Endothelial cell of umbilical vein (primary cell): ENCODE data around the gene ITGA5. TPM values are rescaled to one million over a fixed set of nuclear protein-coding genes. Genes with fewer than 3 reads are reported as not detected.

Source experiments
- BruUV-seq: library from RNA; stranded (reverse); fragments of 400-500 nt; replicated peaks from 2 replicates; lab custom pipeline; 2021; lab: Mats Ljungman, UMichigan
- CTCF ChIA-PET: fragments of 300-600, 350-600 bp; sonication (Branson Sonifier 250); formaldehyde crosslinking; loops from one replicate; lab custom pipeline; 2021; ENCODE audit warnings: antibody characterized with exemption, inconsistent platforms; lab: Charles Lee
- POLR2A ChIA-PET: fragments of 300-600, 350-600 bp; sonication (Branson Sonifier 250); formaldehyde crosslinking; loops from one replicate; lab custom pipeline; 2021; ENCODE audit warnings: antibody characterized with exemption, inconsistent platforms; lab: Charles Lee
- DNase-seq: peaks from one replicate; pipeline ENCODE4 v3.0.0-alpha.2; 2011; ENCODE audit warnings: low read depth, low spot score
- FAIRE-seq: peaks from 2 replicates; lab custom pipeline; 2011; peaks lifted over from hg19 to GRCh38; lab: Jason Lieb, UNC
- H2AFZ ChIP-seq: 2 replicates; pipeline ENCODE4 v1.6.0; 2012; ENCODE audit warnings: low read depth, low read length, control low read depth, inconsistent platforms
- H3K27ac ChIP-seq: 2 replicates; pipeline ENCODE4 v1.5.1; 2011; ENCODE audit warnings: low read depth, mild to moderate bottlenecking, control low read depth, low read length, moderate library complexity; ENCODE audit not compliant: insufficient read depth
- H3K27me3 ChIP-seq, 2 experiments: 2 replicates each; pipeline versions ENCODE4 v1.6.0 to v1.6.1; 2011; ENCODE audit warnings: low read length in 2 of 2, mixed read lengths in 1 of 2; ENCODE audit not compliant: control insufficient read depth in 2 of 2, insufficient read depth in 2 of 2
- H3K36me3 ChIP-seq, 2 experiments: 2 replicates in 1 of 2; 3 replicates in 1 of 2; pipeline ENCODE4 v1.5.1; 2011; ENCODE audit warnings: low read length in 2 of 2, mild to moderate bottlenecking in 1 of 2, moderate library complexity in 1 of 2; ENCODE audit not compliant: control insufficient read depth in 2 of 2, insufficient read depth in 2 of 2; ENCODE audit errors: extremely low read depth in 1 of 2
- H3K4me1 ChIP-seq: 3 replicates; pipeline ENCODE4 v1.5.1; 2011; ENCODE audit warnings: mild to moderate bottlenecking, low read length; ENCODE audit not compliant: control insufficient read depth, insufficient read depth; ENCODE audit errors: extremely low read depth
- H3K4me2 ChIP-seq: 2 replicates; pipeline ENCODE4 v1.6.1; 2011; ENCODE audit warnings: low read length, control low read depth, mixed read lengths; ENCODE audit not compliant: insufficient read depth
- H3K4me3 ChIP-seq, 3 experiments: fragments of 200-600 bp in 1 of 3; sonication (generic), shearing (Covaris generic) in 1 of 3; replicated peaks in 1 of 3; 2 replicates each; pipeline ENCODE4 v1.5.1; 2011 to 2016; ENCODE audit warnings: control low read depth in 3 of 3, low read length in 3 of 3, mild to moderate bottlenecking in 2 of 3, inconsistent platforms in 1 of 3, low read depth in 1 of 3, moderate library complexity in 1 of 3; ENCODE audit not compliant: insufficient read depth in 1 of 3
- H3K79me2 ChIP-seq: 2 replicates; pipeline ENCODE4 v1.6.0; 2012; ENCODE audit warnings: low read length, inconsistent platforms; ENCODE audit not compliant: control insufficient read depth, insufficient read depth
- H3K9ac ChIP-seq: replicated peaks from 2 replicates; pipeline ENCODE3; 2011; ENCODE audit warnings: low read length, control low read depth; ENCODE audit not compliant: insufficient read depth; ENCODE audit errors: extremely low read depth
- H3K9me1 ChIP-seq: replicated peaks from 3 replicates; pipeline ENCODE4 v1.6.0; 2011; ENCODE audit warnings: mild to moderate bottlenecking, low read length; ENCODE audit not compliant: control insufficient read depth, insufficient read depth; ENCODE audit errors: extremely low read depth
- H3K9me3 ChIP-seq: replicated peaks from 2 replicates; pipeline ENCODE4 v1.5.1; 2012; ENCODE audit warnings: low read length, inconsistent platforms; ENCODE audit not compliant: control insufficient read depth, insufficient read depth
- H4K20me1 ChIP-seq: replicated peaks from 2 replicates; pipeline ENCODE3; 2011; ENCODE audit warnings: mild to moderate bottlenecking, low read length; ENCODE audit not compliant: control insufficient read depth, insufficient read depth; ENCODE audit errors: extremely low read depth
- EZH2 ChIP-seq: IDR thresholded peaks from 2 replicates; pipeline ENCODE4 v1.6.1; 2012; ENCODE audit warnings: borderline replicate concordance, low read depth, mild to moderate bottlenecking, moderate library complexity, low read length, inconsistent platforms; ENCODE audit not compliant: severe bottlenecking
- FOS ChIP-seq: IDR thresholded peaks from 2 replicates; pipeline ENCODE4 v1.6.1; 2011; ENCODE audit warnings: mild to moderate bottlenecking, low read length, moderate library complexity, borderline replicate concordance; ENCODE audit not compliant: insufficient read depth
- GATA2 ChIP-seq: IDR thresholded peaks from 2 replicates; pipeline ENCODE4 v1.7.0; 2011; ENCODE audit warnings: low read depth, mild to moderate bottlenecking, moderate library complexity, mixed read lengths, low read length; ENCODE audit not compliant: insufficient read length, insufficient read depth
- JUN ChIP-seq: IDR thresholded peaks from 2 replicates; pipeline ENCODE4 v1.6.1; 2011; ENCODE audit warnings: borderline replicate concordance, low read depth; ENCODE audit not compliant: insufficient read length, insufficient read depth
- MYC ChIP-seq: IDR thresholded peaks from one replicate; pipeline ENCODE4 v1.6.1; 2011; ENCODE audit warnings: mild to moderate bottlenecking, low read depth, low read length
- POLR2A ChIP-seq: IDR thresholded peaks from 2 replicates; pipeline ENCODE4 v1.6.1; 2012; ENCODE audit warnings: low read depth, mild to moderate bottlenecking, control low read depth, low read length
- POLR2AphosphoS5 ChIP-seq: IDR thresholded peaks from 2 replicates; pipeline ENCODE4 v1.6.1; 2012; ENCODE audit warnings: low read depth, mild to moderate bottlenecking, control low read depth, low read length, moderate library complexity; ENCODE audit not compliant: insufficient read depth
- dilution Hi-C: fragments of 300-500 bp; cut with MboI; formaldehyde crosslinking; loops from one replicate; pipeline ENCODE4 v1.15.0; 2019; ENCODE audit warnings: low sequenced_read_pairs; ENCODE audit not compliant: extremely low pct_ligation_motif_present
- intact Hi-C: fragments of 100-400 bp; cut with micrococcal nuclease; formaldehyde crosslinking; loops from one replicate; pipeline ENCODE4 v1.10.0; 2022
- polyA plus RNA-seq, 4 experiments: library from polyadenylated mRNA; depleted of rRNA in 3 of 4; stranded (reverse) in 3 of 4; unstranded in 1 of 4; fragments of >200 nt; gene quantifications; 2 replicates each; pipeline versions ENCODE4 v1.2.1 to v1.2.3, GENCODE V29; 2011 to 2012; ENCODE audit warnings: missing spikeins in 1 of 4
- total RNA-seq: library from RNA; stranded (reverse); gene quantifications from 2 replicates; pipeline ENCODE4 v1.2.3, GENCODE V29; 2021
- TF ChIP-seq, protein P1 (sequence below): IDR thresholded peaks from 2 replicates; pipeline ENCODE4 v1.6.1; 2011; ENCODE audit not compliant: insufficient read depth, insufficient read length
- TF ChIP-seq, protein P2 (sequence below), 2 donors: IDR thresholded peaks; 1 replicate in 1 of 2; 2 replicates in 1 of 2; pipeline ENCODE4 v1.5.1; 2011; ENCODE audit warnings: low read length in 2 of 2, mild to moderate bottlenecking in 2 of 2, moderate library complexity in 2 of 2, control low read depth in 1 of 2, inconsistent platforms in 1 of 2, low read depth in 1 of 2; ENCODE audit not compliant: insufficient read depth in 1 of 2; ENCODE audit errors: extremely low read depth in 1 of 2

The ITGA5 gene
- total and polyA plus RNA-seq, 2 donors (not counting 3 experiments of a cell fraction or from before 2014, with no cell fraction given): 657 to 938 TPM

DNA sequence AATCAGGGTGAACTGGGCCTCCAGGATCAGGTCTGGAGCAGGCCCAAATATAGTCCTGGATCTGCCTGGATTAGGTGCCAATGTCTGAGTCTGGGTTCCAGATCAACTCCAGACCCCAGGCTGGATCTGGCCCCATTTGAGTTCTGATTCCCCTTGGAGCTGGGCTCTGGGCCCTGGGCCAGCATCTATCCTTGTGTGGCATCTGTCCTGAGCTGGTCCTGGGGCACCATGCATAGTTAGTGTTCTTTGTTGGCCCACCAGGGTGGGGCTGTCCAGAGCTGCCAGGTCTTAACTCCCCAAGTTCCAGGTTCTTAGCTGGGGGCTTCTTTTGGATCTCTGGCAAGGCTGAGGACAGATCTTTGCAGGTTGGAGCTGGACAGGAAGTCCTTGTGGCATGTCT is 23.5 kb downstream of the ITGA5 start:
- dilution Hi-C loops (no loop called here), intact Hi-C loops (no loop called here)
- Histone ChIP-seq H3K27me3 (no peaks in the 10 kb centered on the region), H3K27ac (no peak overlapping the region), H3K9me3 (no peaks in the 10 kb centered on the region), H3K4me2 (no peak overlapping the region), H3K4me3 (no peak overlapping the region), H4K20me1 (peaks cover 2% of the 10 kb centered on the region), H2AFZ (no peak overlapping the region), H3K4me1 (no peaks in the 10 kb centered on the region), H3K9me1 (no peaks in the 10 kb centered on the region), H3K36me3 (peaks cover 57 to 60% of the 10 kb centered on the region in 2 experiments), H3K9ac (no peak overlapping the region), H3K79me2 (peaks cover 16% of the 10 kb centered on the region)
- DNase-seq (no peak), FAIRE-seq (peak; percentile 66)
- BruUV-seq: TSS peak; percentile 85
- CTCF ChIA-PET: interaction anchor here (0.7 to 12.1 kb wide), 7 partner anchors 8 to 46 kb away, joined by 3 to 517 read pairs (median 5); no protein-coding TSS in a partner anchor
- TF ChIP-seq POLR2AphosphoS5 (peak; percentile 17), GATA2 (no peak)
- POLR2A ChIA-PET: interaction anchor here (1.1 kb wide), 1 partner anchor 44 kb away, joined by 3 read pairs; no protein-coding TSS in a partner anchor

DNA sequence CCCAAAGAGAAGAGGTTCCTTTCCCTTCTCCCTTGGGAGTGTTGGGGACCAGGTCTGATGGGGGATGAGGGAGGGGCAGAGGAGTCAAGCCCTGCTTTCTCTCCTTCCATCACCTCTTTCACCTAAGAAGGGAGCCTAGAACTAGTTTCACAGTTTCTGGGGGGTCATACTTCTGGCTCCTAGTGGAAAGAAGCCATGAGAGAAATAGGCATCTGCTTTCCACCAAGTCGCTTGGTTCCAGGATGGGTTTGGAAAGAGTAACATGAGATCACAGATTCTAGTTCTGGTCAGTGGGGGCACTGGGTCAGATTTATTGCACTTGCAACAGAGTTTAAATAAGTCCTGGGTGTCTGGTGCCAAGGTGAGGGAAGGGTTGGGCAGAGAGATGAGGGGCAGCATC is 24.1 kb downstream of the ITGA5 start:
- H3K9ac ChIP-seq: no peak overlapping the region
- ChIA-PET CTCF (interaction anchor here (1.4 to 12.1 kb wide), 4 partner anchors 8 to 47 kb away, joined by 4 to 517 read pairs (median 5); no protein-coding TSS in a partner anchor), POLR2A (interaction anchor here (1.1 kb wide), 1 partner anchor 44 kb away, joined by 3 read pairs; no protein-coding TSS in a partner anchor)
- no peaks in the 10 kb centered on the region for H3K9me3 ChIP-seq
- H3K4me2 ChIP-seq: no peak overlapping the region
- dilution Hi-C loops (no loop called here), intact Hi-C loops (no loop called here)
- no peaks in the 10 kb centered on the region for H3K27me3 ChIP-seq
- TF ChIP-seq JUN (no peak), POLR2AphosphoS5 (no peak), GATA2 (no peak), FOS (no peak), EZH2 (no peak), POLR2A (no peak), MYC (no peak)
- TF ChIP-seq, protein P1, sequence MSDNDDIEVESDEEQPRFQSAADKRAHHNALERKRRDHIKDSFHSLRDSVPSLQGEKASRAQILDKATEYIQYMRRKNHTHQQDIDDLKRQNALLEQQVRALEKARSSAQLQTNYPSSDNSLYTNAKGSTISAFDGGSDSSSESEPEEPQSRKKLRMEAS: no peak
- TF ChIP-seq, protein P2, sequence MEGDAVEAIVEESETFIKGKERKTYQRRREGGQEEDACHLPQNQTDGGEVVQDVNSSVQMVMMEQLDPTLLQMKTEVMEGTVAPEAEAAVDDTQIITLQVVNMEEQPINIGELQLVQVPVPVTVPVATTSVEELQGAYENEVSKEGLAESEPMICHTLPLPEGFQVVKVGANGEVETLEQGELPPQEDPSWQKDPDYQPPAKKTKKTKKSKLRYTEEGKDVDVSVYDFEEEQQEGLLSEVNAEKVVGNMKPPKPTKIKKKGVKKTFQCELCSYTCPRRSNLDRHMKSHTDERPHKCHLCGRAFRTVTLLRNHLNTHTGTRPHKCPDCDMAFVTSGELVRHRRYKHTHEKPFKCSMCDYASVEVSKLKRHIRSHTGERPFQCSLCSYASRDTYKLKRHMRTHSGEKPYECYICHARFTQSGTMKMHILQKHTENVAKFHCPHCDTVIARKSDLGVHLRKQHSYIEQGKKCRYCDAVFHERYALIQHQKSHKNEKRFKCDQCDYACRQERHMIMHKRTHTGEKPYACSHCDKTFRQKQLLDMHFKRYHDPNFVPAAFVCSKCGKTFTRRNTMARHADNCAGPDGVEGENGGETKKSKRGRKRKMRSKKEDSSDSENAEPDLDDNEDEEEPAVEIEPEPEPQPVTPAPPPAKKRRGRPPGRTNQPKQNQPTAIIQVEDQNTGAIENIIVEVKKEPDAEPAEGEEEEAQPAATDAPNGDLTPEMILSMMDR (IDR thresholded peaks at IDR 0.05; ENCODE audit: extremely low read depth in 1 of 2, insufficient read depth in 1 of 2, low read depth in 1 of 2, low read length in 2 of 2): no peak
- no peak overlapping the region for H2AFZ ChIP-seq
- H4K20me1 ChIP-seq: peaks cover 2% of the 10 kb centered on the region
- no peak overlapping the region for H3K27ac ChIP-seq
- no peak overlapping the region for H3K4me3 ChIP-seq
- no peak for DNase-seq
- no peaks in the 10 kb centered on the region for H3K4me1 ChIP-seq
- no TSS peak for BruUV-seq
- FAIRE-seq: no peak
- H3K79me2 ChIP-seq: peaks cover 15% of the 10 kb centered on the region
- H3K9me1 ChIP-seq: no peaks in the 10 kb centered on the region
- H3K36me3 ChIP-seq: peaks cover 53 to 55% of the 10 kb centered on the region in 2 experiments
